ENCODE data around the gene MMD2. TPM values are rescaled to one million over a fixed set of nuclear protein-coding genes. Genes with fewer than 3 reads are reported as not detected.
A peak's percentile ranks its signal among the peaks of the same experiment; 100 is the strongest.
"Not testable (repeated sequence)": the region's sequence is repeated elsewhere in the genome, so short reads cannot be mapped to it uniquely, and the experiment has no call there.

The MMD2 gene
- total RNA-seq, 3 donors from 2014 or later: not detected

- H3K27me3 Mint-ChIP-seq (ENCODE audit: low read depth): peaks cover 11% of the 10 kb centered on the region
- H3K4me3 Mint-ChIP-seq: no peak overlapping the region
- ATAC-seq (no peak), DNase-seq (no peak)
- H3K36me3 Mint-ChIP-seq (ENCODE audit: insufficient read depth): no peaks in the 10 kb centered on the region
- H3K4me1 Mint-ChIP-seq (ENCODE audit: low read depth): no peaks in the 10 kb centered on the region
- H3K9me3 Mint-ChIP-seq: peaks cover 9% of the 10 kb centered on the region
Measured at GRCh38 chr7:4893929-4894475, 65.0 kb downstream of the MMD2 start.

GRCh38 chr7:4893188-4893587, 65.8 kb downstream of the MMD2 start:
- peaks cover 11% of the 10 kb centered on the region for H3K27me3 Mint-ChIP-seq (ENCODE audit: low read depth)
- H3K4me1 Mint-ChIP-seq (ENCODE audit: low read depth); DNase-seq; H3K4me3 Mint-ChIP-seq; H3K9me3 Mint-ChIP-seq; H3K36me3 Mint-ChIP-seq (ENCODE audit: insufficient read depth); ATAC-seq: not testable (repeated sequence)

GRCh38 chr7:4891522-4891921, 67.5 kb downstream of the MMD2 start:
- not testable (repeated sequence) for H3K4me3 Mint-ChIP-seq; DNase-seq; H3K4me1 Mint-ChIP-seq (ENCODE audit: low read depth); H3K9me3 Mint-ChIP-seq; ATAC-seq; H3K36me3 Mint-ChIP-seq (ENCODE audit: insufficient read depth)
- H3K27me3 Mint-ChIP-seq (ENCODE audit: low read depth): peaks cover 14% of the 10 kb centered on the region

GRCh38 chr7:4889682-4890081, 69.3 kb downstream of the MMD2 start:
- no peak for ATAC-seq
- Mint-ChIP-seq H3K36me3 (ENCODE audit: insufficient read depth) (no peaks in the 10 kb centered on the region), H3K4me3 (no peak overlapping the region), H3K27me3 (ENCODE audit: low read depth) (peaks cover 17% of the 10 kb centered on the region), H3K4me1 (ENCODE audit: low read depth) (no peaks in the 10 kb centered on the region), H3K9me3 (peaks cover 9% of the 10 kb centered on the region)
- DNase-seq: no peak

GRCh38 chr7:4888161-4888560, 70.8 kb downstream of the MMD2 start:
- Mint-ChIP-seq H3K9me3 (no peaks in the 10 kb centered on the region), H3K4me1 (ENCODE audit: low read depth) (no peaks in the 10 kb centered on the region), H3K36me3 (ENCODE audit: insufficient read depth) (no peaks in the 10 kb centered on the region), H3K27me3 (ENCODE audit: low read depth) (peaks cover 24% of the 10 kb centered on the region), H3K4me3 (no peak overlapping the region)
- no peak for DNase-seq
- no peak for ATAC-seq

- H3K36me3 Mint-ChIP-seq (ENCODE audit: insufficient read depth): no peaks in the 10 kb centered on the region
- no peaks in the 10 kb centered on the region for H3K9me3 Mint-ChIP-seq
- no peak overlapping the region for H3K4me3 Mint-ChIP-seq
- ATAC-seq: no peak
- no peak for DNase-seq
- H3K4me1 Mint-ChIP-seq (ENCODE audit: low read depth): peaks cover 12% of the 10 kb centered on the region
- H3K27me3 Mint-ChIP-seq (ENCODE audit: low read depth): peaks cover 37% of the 10 kb centered on the region
Measured at GRCh38 chr7:4886671-4887070, 72.3 kb downstream of the MMD2 start.

- Mint-ChIP-seq H3K36me3 (ENCODE audit: insufficient read depth) (no peaks in the 10 kb centered on the region), H3K4me3 (no peak overlapping the region), H3K27me3 (ENCODE audit: low read depth) (peaks cover 40% of the 10 kb centered on the region), H3K4me1 (ENCODE audit: low read depth) (peaks cover 12% of the 10 kb centered on the region), H3K9me3 (no peaks in the 10 kb centered on the region)
- ATAC-seq: no peak
- no peak for DNase-seq
Measured at GRCh38 chr7:4885317-4885807, 73.6 kb downstream of the MMD2 start.

GRCh38 chr7:4884164-4884563, 74.8 kb downstream of the MMD2 start:
- ATAC-seq (no peak), DNase-seq (no peak)
- Mint-ChIP-seq H3K4me3 (no peak overlapping the region), H3K9me3 (no peaks in the 10 kb centered on the region), H3K27me3 (ENCODE audit: low read depth) (peaks cover 40% of the 10 kb centered on the region), H3K4me1 (ENCODE audit: low read depth) (peaks cover 12% of the 10 kb centered on the region), H3K36me3 (ENCODE audit: insufficient read depth) (no peaks in the 10 kb centered on the region)

GRCh38 chr7:4883372-4884144, 75.4 kb downstream of the MMD2 start, which contains the start of gene RADIL:
TSS of gene RADIL (minus strand) at chr7:4883716. CDS start at chr7:4878139, 5,577 bp downstream.
- Mint-ChIP-seq H3K4me1 (ENCODE audit: low read depth) (peaks cover 12% of the 10 kb centered on the region), H3K4me3 (peak within 1 kb of the TSS; percentile 65), H3K9me3 (no peaks in the 10 kb centered on the region), H3K36me3 (ENCODE audit: insufficient read depth) (no peaks in the 10 kb centered on the region), H3K27me3 (ENCODE audit: low read depth) (peaks cover 38% of the 10 kb centered on the region)
- DNase-seq (peak; percentile 81), ATAC-seq (peak; percentile 97)

GRCh38 chr7:4883033-4883371, 76.0 kb downstream of the MMD2 start:
- ATAC-seq: peak; percentile 7 to 15
- Mint-ChIP-seq H3K9me3 (no peaks in the 10 kb centered on the region), H3K27me3 (ENCODE audit: low read depth) (peaks cover 38% of the 10 kb centered on the region), H3K36me3 (ENCODE audit: insufficient read depth) (no peaks in the 10 kb centered on the region), H3K4me3 (peak overlapping the region; percentile 65), H3K4me1 (ENCODE audit: low read depth) (peaks cover 12% of the 10 kb centered on the region)
- DNase-seq: no peak

- Mint-ChIP-seq H3K4me3 (peak overlapping the region; percentile 65), H3K36me3 (ENCODE audit: insufficient read depth) (no peaks in the 10 kb centered on the region), H3K27me3 (ENCODE audit: low read depth) (peaks cover 36% of the 10 kb centered on the region), H3K4me1 (ENCODE audit: low read depth) (peaks cover 12% of the 10 kb centered on the region), H3K9me3 (no peaks in the 10 kb centered on the region)
- DNase-seq (no peak), ATAC-seq (peak in 1 of 2 donors; percentile 5)
Measured at GRCh38 chr7:4882169-4883032, 76.6 kb downstream of the MMD2 start.

- H3K27me3 Mint-ChIP-seq (ENCODE audit: low read depth): peaks cover 27% of the 10 kb centered on the region
- H3K4me3 Mint-ChIP-seq: no peak overlapping the region
- H3K9me3 Mint-ChIP-seq: no peaks in the 10 kb centered on the region
Measured at GRCh38 chr7:4880218-4880617, 78.8 kb downstream of the MMD2 start.

GRCh38 chr7:4879396-4880081, 79.4 kb downstream of the MMD2 start:
- H3K9me3 Mint-ChIP-seq: no peaks in the 10 kb centered on the region
- H3K36me3 Mint-ChIP-seq (ENCODE audit: insufficient read depth): no peaks in the 10 kb centered on the region
- DNase-seq (no peak), ATAC-seq (no peak)
- H3K4me3 Mint-ChIP-seq: no peak overlapping the region
- peaks cover 26% of the 10 kb centered on the region for H3K27me3 Mint-ChIP-seq (ENCODE audit: low read depth)
- H3K4me1 Mint-ChIP-seq (ENCODE audit: low read depth): peaks cover 12% of the 10 kb centered on the region

More at GRCh38 chr7:4880218-4880617, 78.8 kb downstream of the MMD2 start:
- DNase-seq: no peak
- Mint-ChIP-seq H3K36me3 (ENCODE audit: insufficient read depth) (no peaks in the 10 kb centered on the region), H3K4me1 (ENCODE audit: low read depth) (peaks cover 12% of the 10 kb centered on the region)
- ATAC-seq: no peak

Data from activated T-cell treated with anti-CD3 and anti-CD28 coated beads, Interleukin-2, amount 50 U/mL, for 4 hours (primary cell).